ENCODE results near the gene C1orf167. TPM values are rescaled to one million over a fixed set of nuclear protein-coding genes. Genes with fewer than 3 reads are reported as not detected.
"Not testable (repeated sequence)": the region's sequence is repeated elsewhere in the genome, so short reads cannot be mapped to it uniquely, and the experiment has no call there.

The C1orf167 gene
- total RNA-seq, 1 donor from 2014 or later: 0.29 TPM

GRCh38 chr1:11800391-11800755 is 38.4 kb downstream of the C1orf167 start:
- no peak for DNase-seq (ENCODE audit: low spot score)

GRCh38 chr1:11800756-11801433 is 38.9 kb downstream of the C1orf167 start:
- peak; percentile 89 for DNase-seq (ENCODE audit: low spot score)

- no peak for DNase-seq (ENCODE audit: low spot score)
Measured at GRCh38 chr1:11802616-11802972, 40.6 kb downstream of the C1orf167 start.

- DNase-seq (ENCODE audit: low spot score): peak; percentile 91
Measured at GRCh38 chr1:11802973-11803885, 41.2 kb downstream of the C1orf167 start.

GRCh38 chr1:11803924-11804665 is 42.1 kb downstream of the C1orf167 start:
- not testable (repeated sequence) for DNase-seq (ENCODE audit: low spot score)

- no peak for DNase-seq (ENCODE audit: low spot score)
Measured at GRCh38 chr1:11804666-11805421, 42.9 kb downstream of the C1orf167 start.

- DNase-seq (ENCODE audit: low spot score): peak; percentile 100
Measured at GRCh38 chr1:11805422-11806306, 43.7 kb downstream of the C1orf167 start, which contains the start of the genes CLCN6 and MTHFR. Gene CLCN6, plus strand, starts transcription at chr1:11806191. Its CDS starts 72 bp downstream, at chr1:11806263. Gene MTHFR, minus strand, starts transcription at chr1:11805964. Its CDS starts 2,848 bp downstream, at chr1:11803116.

- no peak for DNase-seq (ENCODE audit: low spot score)
Measured at GRCh38 chr1:11806307-11806936, 44.4 kb downstream of the C1orf167 start.

GRCh38 chr1:11807133-11807532 is 45.1 kb downstream of the C1orf167 start:
- DNase-seq (ENCODE audit: low spot score): no peak

GRCh38 chr1:11813021-11813420 is 51.0 kb downstream of the C1orf167 start:
- no peak for DNase-seq (ENCODE audit: low spot score)

- no peak for DNase-seq (ENCODE audit: low spot score)
Measured at GRCh38 chr1:11817192-11817591, 55.2 kb downstream of the C1orf167 start.

GRCh38 chr1:11822091-11822490 is 60.1 kb downstream of the C1orf167 start:
- DNase-seq (ENCODE audit: low spot score): no peak

GRCh38 chr1:11823366-11824137 is 61.6 kb downstream of the C1orf167 start:
- no peak for DNase-seq (ENCODE audit: low spot score)

GRCh38 chr1:11825131-11825530 is 63.1 kb downstream of the C1orf167 start:
- no peak for DNase-seq (ENCODE audit: low spot score)

- DNase-seq (ENCODE audit: low spot score): no peak
Measured at GRCh38 chr1:11826946-11827345, 65.0 kb downstream of the C1orf167 start.

- DNase-seq (ENCODE audit: low spot score): no peak
Measured at GRCh38 chr1:11828511-11828910, 66.5 kb downstream of the C1orf167 start.

GRCh38 chr1:11831945-11832725 is 70.1 kb downstream of the C1orf167 start:
- no peak for DNase-seq (ENCODE audit: low spot score)

- no peak for DNase-seq (ENCODE audit: low spot score)
Measured at GRCh38 chr1:11833497-11833896, 71.5 kb downstream of the C1orf167 start.

All from mucosa of gallbladder (tissue), 1 donor.